ENCODE data around the gene TBC1D22A. TPM values are rescaled to one million over a fixed set of nuclear protein-coding genes. Genes with fewer than 3 reads are reported as not detected.

The TBC1D22A gene
- total and polyA plus RNA-seq, 2 donors, result 11.8 to 25.7 TPM

DNA sequence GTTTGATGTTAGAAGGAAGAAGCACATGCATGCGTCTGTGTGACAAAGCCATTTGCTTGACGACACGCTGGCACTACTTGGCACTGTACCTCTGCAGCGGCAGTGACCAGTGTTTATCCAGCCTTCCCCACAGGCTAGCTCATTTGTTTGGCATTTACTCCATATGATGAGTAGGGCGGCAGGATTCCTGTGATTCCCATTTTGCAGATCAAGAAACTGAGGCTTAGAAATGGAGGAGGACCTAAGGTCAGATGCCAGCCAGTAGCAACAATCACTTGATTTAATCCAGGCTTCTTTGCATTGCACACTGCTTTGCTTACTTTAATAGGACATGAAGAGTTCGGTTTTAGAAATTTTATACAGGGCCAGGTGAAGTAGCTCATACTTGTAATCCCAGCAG lies 45.0 kb downstream of the TBC1D22A start:
- no peak overlapping the region for H3K4me3 ChIP-seq (ENCODE audit: low read length in 2 of 2)
- peaks cover 0 to 4% of the 10 kb centered on the region in 2 donors for H3K9me3 ChIP-seq (ENCODE audit: control insufficient read depth in 2 of 2, insufficient read depth in 1 of 2, low read length in 1 of 2)
- no peak overlapping the region for H3K27ac ChIP-seq (ENCODE audit: low read depth in 1 of 2, low read length in 1 of 2)
- 93% methylated on average over 6 of the region's 6 CpGs for whole genome bisulfite sequencing
- peaks cover 11 to 14% of the 10 kb centered on the region in 2 donors for H3K36me3 ChIP-seq (ENCODE audit: control insufficient read depth in 2 of 2, insufficient read depth in 2 of 2, low read length in 1 of 2)
- DNase-seq (ENCODE audit: low read depth in 6 of 9, low spot score in 9 of 9), result no peak
- no peaks in the 10 kb centered on the region for H3K27me3 ChIP-seq (ENCODE audit: control insufficient read depth in 2 of 2, insufficient read depth in 1 of 2, low read length in 1 of 2)
- peaks cover 25% of the 10 kb centered on the region in 2 donors for H3K4me1 ChIP-seq (ENCODE audit: control insufficient read depth in 2 of 2, insufficient read depth in 2 of 2, low read length in 2 of 2)

DNA sequence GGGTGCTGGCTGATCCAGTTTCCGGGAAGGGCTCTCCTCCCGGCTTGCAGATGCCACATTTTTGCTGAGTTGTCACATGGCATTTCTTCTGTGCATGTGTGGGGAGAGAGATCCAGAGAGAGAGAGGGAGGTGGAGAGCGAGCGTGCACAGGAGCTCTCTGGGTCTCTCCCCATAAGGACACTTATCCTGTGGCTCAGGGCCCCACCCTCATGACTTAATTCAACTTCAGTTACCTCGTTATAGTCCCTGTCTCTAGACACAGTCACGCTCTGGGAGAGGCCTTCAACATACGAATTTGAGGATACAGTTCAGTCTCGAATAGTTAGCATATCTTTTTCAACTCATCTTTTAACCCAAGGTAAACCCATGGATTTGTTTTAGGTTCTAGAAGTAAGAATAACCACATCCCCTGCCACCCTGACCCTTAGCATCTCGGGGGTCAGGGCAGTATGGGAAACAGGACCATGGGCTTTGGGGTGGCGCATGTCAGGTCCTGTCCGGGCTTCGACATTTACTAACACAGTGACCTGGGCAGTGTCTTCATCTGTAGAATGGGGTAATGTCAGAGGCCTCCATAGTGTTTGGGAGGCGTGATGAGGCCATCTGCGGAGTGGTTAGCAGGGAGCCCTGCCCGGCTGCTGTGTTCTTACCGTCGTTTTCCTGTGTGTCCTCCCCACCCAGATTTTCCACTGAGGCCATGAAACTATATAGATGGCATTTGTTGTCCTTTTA lies 46.9 kb downstream of the TBC1D22A start:
- Histone ChIP-seq H3K4me1 (ENCODE audit: control insufficient read depth in 2 of 2, insufficient read depth in 2 of 2, low read length in 2 of 2) (peaks cover 15 to 20% of the 10 kb centered on the region in 2 donors), H3K9me3 (ENCODE audit: control insufficient read depth in 2 of 2, insufficient read depth in 1 of 2, low read length in 1 of 2) (peaks cover 0 to 4% of the 10 kb centered on the region in 2 donors), H3K36me3 (ENCODE audit: control insufficient read depth in 2 of 2, insufficient read depth in 2 of 2, low read length in 1 of 2) (peaks cover 11 to 18% of the 10 kb centered on the region in 2 donors), H3K4me3 (ENCODE audit: low read length in 2 of 2) (no peak overlapping the region), H3K27ac (ENCODE audit: low read depth in 1 of 2, low read length in 1 of 2) (no peak overlapping the region), H3K27me3 (ENCODE audit: control insufficient read depth in 2 of 2, insufficient read depth in 1 of 2, low read length in 1 of 2) (no peaks in the 10 kb centered on the region)
- no peak for DNase-seq (ENCODE audit: low read depth in 6 of 9, low spot score in 9 of 9)
- 98% methylated on average over 17 of the region's 17 CpGs for WGBS

DNA sequence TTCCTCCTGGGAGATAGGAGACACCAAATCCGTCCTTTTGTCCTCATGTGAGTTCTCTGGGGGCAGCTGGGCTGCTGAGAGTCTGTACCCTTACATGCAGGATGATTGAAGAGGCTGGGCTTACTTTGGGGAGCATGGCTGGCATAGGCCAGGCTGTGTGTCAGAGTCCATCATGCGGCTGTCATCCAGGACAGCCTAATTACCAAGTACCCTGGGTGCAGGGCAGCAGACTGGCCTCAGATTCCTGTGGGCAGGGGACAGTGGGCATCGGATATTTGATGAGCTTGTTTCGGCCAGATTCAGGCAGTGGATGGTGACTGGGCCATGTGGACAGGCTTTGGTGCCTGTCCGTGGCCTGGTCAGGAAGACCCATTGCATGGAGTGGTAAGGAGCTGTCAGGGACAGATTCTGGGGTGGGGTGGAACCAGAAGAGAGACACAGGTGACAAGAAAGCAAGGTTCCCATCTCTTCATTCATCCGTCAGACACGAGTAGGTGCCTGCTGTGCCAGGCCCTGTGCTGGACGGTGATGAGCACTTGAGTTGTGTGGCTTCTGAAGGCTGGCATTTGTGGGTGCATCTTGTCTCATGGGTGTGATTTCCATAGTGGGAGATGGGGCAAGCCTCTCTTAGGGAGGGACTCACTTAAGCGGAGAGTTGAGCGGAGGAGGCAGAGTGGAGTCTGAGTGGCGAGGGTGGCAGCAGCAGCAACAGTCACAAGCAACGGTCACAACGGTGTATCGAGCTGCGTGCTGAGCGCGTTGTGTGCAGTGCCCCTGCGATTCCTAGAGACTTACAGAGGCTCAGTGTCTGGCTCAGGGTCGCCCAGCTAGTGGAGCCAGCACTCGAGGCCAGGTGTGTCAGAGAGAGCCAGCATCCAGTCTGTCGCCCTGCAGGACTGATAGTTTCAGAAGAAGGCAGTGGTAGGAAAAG lies 48.7 kb downstream of the TBC1D22A start:
- WGBS, result 96% methylated on average over 21 of the region's 21 CpGs
- no peak overlapping the region for H3K27ac ChIP-seq (ENCODE audit: low read depth in 1 of 2, low read length in 1 of 2)
- H3K36me3 ChIP-seq (ENCODE audit: control insufficient read depth in 2 of 2, insufficient read depth in 2 of 2, low read length in 1 of 2), result peaks cover 6 to 17% of the 10 kb centered on the region in 2 donors
- H3K4me3 ChIP-seq (ENCODE audit: low read length in 2 of 2), result no peak overlapping the region
- H3K4me1 ChIP-seq (ENCODE audit: control insufficient read depth in 2 of 2, insufficient read depth in 2 of 2, low read length in 2 of 2), result peaks cover 12 to 13% of the 10 kb centered on the region in 2 donors
- no peak for DNase-seq (ENCODE audit: low read depth in 6 of 9, low spot score in 9 of 9)
- H3K9me3 ChIP-seq (ENCODE audit: control insufficient read depth in 2 of 2, insufficient read depth in 1 of 2, low read length in 1 of 2), result peaks cover 0 to 4% of the 10 kb centered on the region in 2 donors
- H3K27me3 ChIP-seq (ENCODE audit: control insufficient read depth in 2 of 2, insufficient read depth in 1 of 2, low read length in 1 of 2), result no peaks in the 10 kb centered on the region

DNA sequence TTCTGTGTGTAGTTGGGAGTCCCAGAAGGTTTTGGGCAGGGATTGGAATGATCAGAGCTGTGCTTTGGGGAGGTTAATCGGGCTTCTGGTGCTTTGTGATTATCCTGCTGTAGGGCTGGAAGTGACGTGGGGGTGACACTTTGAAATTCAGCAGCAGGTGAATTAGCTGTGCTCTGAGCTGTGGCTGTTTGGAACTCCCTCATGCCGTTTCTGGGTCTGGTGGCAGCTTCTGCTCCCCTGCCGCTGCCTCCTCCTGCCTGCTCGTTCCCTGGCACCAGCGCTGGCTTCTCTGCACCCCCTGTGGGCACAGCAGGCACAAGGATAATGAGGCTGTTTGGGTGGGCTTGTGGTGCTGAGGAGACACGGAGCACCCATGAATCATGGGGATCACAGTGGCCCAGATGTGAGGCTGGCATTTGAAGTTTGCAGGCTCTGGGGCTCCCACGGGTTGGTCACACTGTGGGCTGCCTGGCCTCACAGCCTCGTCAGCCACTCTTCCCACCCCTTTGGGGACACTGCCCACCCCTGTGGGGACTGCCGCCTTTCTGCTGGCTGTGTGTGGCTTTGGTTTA lies 49.7 kb downstream of the TBC1D22A start:
- Histone ChIP-seq H3K36me3 (ENCODE audit: control insufficient read depth in 2 of 2, insufficient read depth in 2 of 2, low read length in 1 of 2) (peaks cover 6 to 17% of the 10 kb centered on the region in 2 donors), H3K9me3 (ENCODE audit: control insufficient read depth in 2 of 2, insufficient read depth in 1 of 2, low read length in 1 of 2) (peaks cover 0 to 4% of the 10 kb centered on the region in 2 donors), H3K27me3 (ENCODE audit: control insufficient read depth in 2 of 2, insufficient read depth in 1 of 2, low read length in 1 of 2) (no peaks in the 10 kb centered on the region), H3K4me1 (ENCODE audit: control insufficient read depth in 2 of 2, insufficient read depth in 2 of 2, low read length in 2 of 2) (peaks cover 4 to 6% of the 10 kb centered on the region in 2 donors), H3K4me3 (ENCODE audit: low read length in 2 of 2) (no peak overlapping the region), H3K27ac (ENCODE audit: low read depth in 1 of 2, low read length in 1 of 2) (no peak overlapping the region)
- WGBS, result 96% methylated on average over 10 of the region's 10 CpGs
- DNase-seq (ENCODE audit: low read depth in 6 of 9, low spot score in 9 of 9), result no peak

DNA sequence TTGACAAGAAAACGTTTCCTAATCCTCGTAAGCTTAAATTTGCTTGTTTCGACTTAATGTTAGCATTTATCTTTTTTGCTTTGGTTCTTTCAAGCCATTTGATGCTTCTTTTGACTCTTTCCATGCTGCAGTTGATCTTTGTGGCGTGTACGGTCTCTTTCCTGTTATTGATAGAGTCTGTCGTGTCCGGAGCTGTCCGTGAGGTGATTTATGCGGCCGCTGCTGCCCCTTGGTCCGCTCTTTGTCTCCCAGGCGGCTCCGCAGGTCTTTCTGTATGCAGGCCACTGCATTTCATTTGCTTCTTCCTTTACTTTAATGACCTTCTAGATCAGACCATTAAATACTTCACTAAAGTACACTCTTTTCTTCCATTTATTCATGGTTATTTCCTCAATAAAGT lies 50.3 kb downstream of the TBC1D22A start:
- no peaks in the 10 kb centered on the region for H3K27me3 ChIP-seq (ENCODE audit: control insufficient read depth in 2 of 2, insufficient read depth in 1 of 2, low read length in 1 of 2)
- no peak overlapping the region for H3K4me3 ChIP-seq (ENCODE audit: low read length in 2 of 2)
- peaks cover 0 to 4% of the 10 kb centered on the region in 2 donors for H3K9me3 ChIP-seq (ENCODE audit: control insufficient read depth in 2 of 2, insufficient read depth in 1 of 2, low read length in 1 of 2)
- no peak overlapping the region for H3K27ac ChIP-seq (ENCODE audit: low read depth in 1 of 2, low read length in 1 of 2)
- H3K4me1 ChIP-seq (ENCODE audit: control insufficient read depth in 2 of 2, insufficient read depth in 2 of 2, low read length in 2 of 2), result no peaks in the 10 kb centered on the region
- peaks cover 6 to 17% of the 10 kb centered on the region in 2 donors for H3K36me3 ChIP-seq (ENCODE audit: control insufficient read depth in 2 of 2, insufficient read depth in 2 of 2, low read length in 1 of 2)
- DNase-seq (ENCODE audit: low read depth in 6 of 9, low spot score in 9 of 9), result no peak
- 94% methylated on average over 13 of the region's 13 CpGs for WGBS

DNA sequence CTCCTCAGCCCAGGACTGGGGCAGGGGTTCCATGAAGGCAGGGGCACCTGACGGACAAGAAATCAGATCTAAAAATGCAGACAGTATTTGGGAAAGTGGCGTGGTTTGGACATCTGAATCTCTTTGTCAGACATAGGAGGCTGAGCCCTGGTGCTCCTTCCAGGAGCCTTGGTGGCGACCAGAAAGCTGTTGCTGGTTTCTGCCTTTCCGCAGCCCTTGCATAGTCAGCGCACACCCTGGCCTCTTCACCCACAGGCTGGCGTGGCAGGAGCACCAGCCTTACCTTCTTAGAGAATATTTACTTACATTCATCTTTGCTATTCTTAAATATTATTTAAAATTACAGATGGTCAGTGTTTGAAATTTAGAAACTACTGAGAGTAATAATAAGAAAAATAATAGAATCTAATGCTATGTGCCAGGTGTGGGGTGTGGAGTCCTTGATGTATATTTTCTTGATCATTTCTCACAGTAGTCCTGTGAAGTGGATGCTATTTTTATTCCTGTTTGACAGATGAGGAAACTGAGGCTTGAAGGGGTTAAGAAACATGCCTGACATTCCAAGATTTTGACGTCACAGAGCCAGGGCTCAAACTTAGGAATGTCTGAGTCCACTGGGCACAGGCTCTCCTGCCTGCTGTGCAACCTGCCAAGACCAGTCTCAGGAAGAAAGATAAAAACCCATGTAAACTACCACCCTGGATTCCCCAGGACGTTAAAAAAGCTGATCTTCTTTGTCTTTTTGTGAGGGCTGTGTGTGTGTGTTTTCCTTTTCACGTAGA lies 51.6 kb downstream of the TBC1D22A start:
- Histone ChIP-seq H3K4me3 (ENCODE audit: low read length in 2 of 2) (no peak overlapping the region), H3K36me3 (ENCODE audit: control insufficient read depth in 2 of 2, insufficient read depth in 2 of 2, low read length in 1 of 2) (peaks cover 4 to 17% of the 10 kb centered on the region in 2 donors), H3K27me3 (ENCODE audit: control insufficient read depth in 2 of 2, insufficient read depth in 1 of 2, low read length in 1 of 2) (no peaks in the 10 kb centered on the region), H3K4me1 (ENCODE audit: control insufficient read depth in 2 of 2, insufficient read depth in 2 of 2, low read length in 2 of 2) (no peaks in the 10 kb centered on the region), H3K27ac (ENCODE audit: low read depth in 1 of 2, low read length in 1 of 2) (no peak overlapping the region), H3K9me3 (ENCODE audit: control insufficient read depth in 2 of 2, insufficient read depth in 1 of 2, low read length in 1 of 2) (peaks cover 0 to 2% of the 10 kb centered on the region in 2 donors)
- no peak for DNase-seq (ENCODE audit: low read depth in 6 of 9, low spot score in 9 of 9)
- WGBS, result 98% methylated on average over 9 of the region's 9 CpGs

DNA sequence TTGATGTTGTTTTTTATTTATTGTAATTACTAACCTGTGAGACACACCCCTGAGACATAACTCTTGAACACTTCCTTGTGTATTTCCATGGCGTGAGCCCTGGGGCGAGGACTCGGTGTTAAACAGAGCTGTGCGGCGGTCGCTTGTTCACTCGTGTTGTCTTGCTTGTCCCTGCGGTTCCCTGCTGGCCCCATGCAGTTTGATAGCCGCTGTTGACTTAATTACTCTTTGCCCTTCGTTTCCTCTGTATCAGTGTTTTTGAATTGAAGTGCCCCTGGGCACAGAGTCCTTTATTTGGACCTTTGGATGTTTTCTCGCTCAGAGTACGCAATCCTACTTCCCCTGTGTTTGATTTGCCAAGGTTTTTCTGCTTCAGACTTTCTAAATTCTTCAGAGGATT lies 52.7 kb downstream of the TBC1D22A start:
- WGBS, result 98% methylated on average over 12 of the region's 12 CpGs
- H3K27ac ChIP-seq (ENCODE audit: low read depth in 1 of 2, low read length in 1 of 2), result no peak overlapping the region
- no peak for DNase-seq (ENCODE audit: low read depth in 6 of 9, low spot score in 9 of 9)

DNA sequence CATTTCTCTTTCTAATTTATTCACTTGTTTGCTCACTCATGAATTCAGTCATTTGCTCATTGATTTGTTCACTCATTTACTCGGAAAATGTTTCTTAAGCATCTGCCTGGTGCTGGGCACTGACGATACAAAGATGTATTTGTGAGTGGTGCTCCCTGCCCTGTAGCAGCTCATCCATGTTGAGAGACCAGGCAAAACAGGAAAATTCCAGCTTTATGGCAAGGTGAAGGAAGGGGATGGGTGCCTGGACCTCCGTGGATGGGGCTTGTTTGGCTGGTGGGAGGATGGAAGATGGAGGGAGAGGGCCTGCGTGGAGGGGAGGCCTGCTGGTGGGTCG lies 53.1 kb downstream of the TBC1D22A start:
- Histone ChIP-seq H3K27ac (ENCODE audit: low read depth in 1 of 2, low read length in 1 of 2) (no peak overlapping the region), H3K4me3 (ENCODE audit: low read length in 2 of 2) (no peak overlapping the region), H3K27me3 (ENCODE audit: control insufficient read depth in 2 of 2, insufficient read depth in 1 of 2, low read length in 1 of 2) (no peaks in the 10 kb centered on the region), H3K9me3 (ENCODE audit: control insufficient read depth in 2 of 2, insufficient read depth in 1 of 2, low read length in 1 of 2) (no peaks in the 10 kb centered on the region), H3K4me1 (ENCODE audit: control insufficient read depth in 2 of 2, insufficient read depth in 2 of 2, low read length in 2 of 2) (no peaks in the 10 kb centered on the region), H3K36me3 (ENCODE audit: control insufficient read depth in 2 of 2, insufficient read depth in 2 of 2, low read length in 1 of 2) (peaks cover 0 to 17% of the 10 kb centered on the region in 2 donors)
- no peak for DNase-seq (ENCODE audit: low read depth in 6 of 9, low spot score in 9 of 9)
- 99% methylated on average over 5 of the region's 5 CpGs for WGBS

More for the DNA sequence above, 52.7 kb downstream of the TBC1D22A start:
- no peak overlapping the region for H3K4me3 ChIP-seq (ENCODE audit: low read length in 2 of 2)
- peaks cover 0 to 17% of the 10 kb centered on the region in 2 donors for H3K36me3 ChIP-seq (ENCODE audit: control insufficient read depth in 2 of 2, insufficient read depth in 2 of 2, low read length in 1 of 2)
- H3K27me3 ChIP-seq (ENCODE audit: control insufficient read depth in 2 of 2, insufficient read depth in 1 of 2, low read length in 1 of 2), result no peaks in the 10 kb centered on the region
- no peaks in the 10 kb centered on the region for H3K4me1 ChIP-seq (ENCODE audit: control insufficient read depth in 2 of 2, insufficient read depth in 2 of 2, low read length in 2 of 2)
- H3K9me3 ChIP-seq (ENCODE audit: control insufficient read depth in 2 of 2, insufficient read depth in 1 of 2, low read length in 1 of 2), result no peaks in the 10 kb centered on the region
